ENCODE data around the gene UBE2M. TPM values are rescaled to one million over a fixed set of nuclear protein-coding genes. Genes with fewer than 3 reads are reported as not detected.
"Not testable (repeated sequence)": the region's sequence is repeated elsewhere in the genome, so short reads cannot be mapped to it uniquely, and the experiment has no call there.

The UBE2M gene
- total RNA-seq, result 111 TPM
- long read RNA-seq, transcript UBE2M-201 (6 exons, 1,508 nt), result major isoform, 239 of 252 reads
- long read RNA-seq, partial matches to known transcripts, result 2 of 252 reads
- long read RNA-seq, other reads (novel, unspliced or antisense), result 11 of 252 reads

GRCh38 chr19:58558066-58558622 lies at the start of gene UBE2M:
Gene UBE2M, minus strand, starts transcription at chr19:58558611. Its CDS starts 230 bp downstream, at chr19:58558381.
- intact Hi-C loops (cut with DNase I), result no loop called here
- DNase-seq (ENCODE audit: low spot score), result no peak

GRCh38 chr19:58607213-58607612 lies 48.8 kb upstream of the UBE2M start:
- DNase-seq (ENCODE audit: low spot score), result peak; percentile 53
- intact Hi-C loops (cut with DNase I), result not testable (repeated sequence)

GRCh38 chr19:58606251-58606896 lies 48.0 kb upstream of the UBE2M start:
- DNase-seq (ENCODE audit: low spot score), result peak; percentile 46
- intact Hi-C loops (cut with DNase I), result not testable (repeated sequence)

GRCh38 chr19:58586133-58586765 lies 27.8 kb upstream of the UBE2M start:
- intact Hi-C loops (cut with DNase I), result no loop called here
- peak; percentile 38 for DNase-seq (ENCODE audit: low spot score)

- intact Hi-C loops (cut with DNase I), result no loop called here
- DNase-seq (ENCODE audit: low spot score), result no peak
Observed at GRCh38 chr19:58585442-58586132, 27.2 kb upstream of the UBE2M start.

GRCh38 chr19:58584498-58585441 lies 26.4 kb upstream of the UBE2M start:
- no peak for DNase-seq (ENCODE audit: low spot score)
- intact Hi-C loops (cut with DNase I), result no loop called here

DNA sequence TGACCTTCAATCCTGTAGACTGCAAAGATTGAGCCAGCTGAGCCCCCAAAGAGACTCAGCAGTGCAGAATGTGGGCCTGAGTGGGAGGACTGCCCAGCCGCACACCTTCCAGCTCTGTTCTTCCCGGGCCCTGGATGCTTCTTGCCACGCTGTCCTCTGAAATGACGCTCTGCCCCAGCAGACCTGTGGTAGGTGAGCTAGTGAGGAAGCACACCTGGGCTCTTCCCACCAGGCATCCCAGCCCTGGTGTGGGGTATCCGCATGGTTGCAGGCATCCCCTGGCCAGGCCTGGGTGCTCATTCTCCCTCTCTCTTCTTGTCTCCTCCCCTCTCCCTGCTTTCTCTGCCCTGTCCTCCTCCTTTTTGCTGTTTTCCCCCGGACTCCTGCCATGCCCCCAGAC lies 24.6 kb upstream of the UBE2M start:
- DNase-seq (ENCODE audit: low spot score), result peak; percentile 63
- intact Hi-C loops (cut with DNase I), result no loop called here

- intact Hi-C loops (cut with DNase I), result no loop called here
- DNase-seq (ENCODE audit: low spot score), result peak; percentile 93
Observed at GRCh38 chr19:58581227-58582141, 23.1 kb upstream of the UBE2M start.

DNA sequence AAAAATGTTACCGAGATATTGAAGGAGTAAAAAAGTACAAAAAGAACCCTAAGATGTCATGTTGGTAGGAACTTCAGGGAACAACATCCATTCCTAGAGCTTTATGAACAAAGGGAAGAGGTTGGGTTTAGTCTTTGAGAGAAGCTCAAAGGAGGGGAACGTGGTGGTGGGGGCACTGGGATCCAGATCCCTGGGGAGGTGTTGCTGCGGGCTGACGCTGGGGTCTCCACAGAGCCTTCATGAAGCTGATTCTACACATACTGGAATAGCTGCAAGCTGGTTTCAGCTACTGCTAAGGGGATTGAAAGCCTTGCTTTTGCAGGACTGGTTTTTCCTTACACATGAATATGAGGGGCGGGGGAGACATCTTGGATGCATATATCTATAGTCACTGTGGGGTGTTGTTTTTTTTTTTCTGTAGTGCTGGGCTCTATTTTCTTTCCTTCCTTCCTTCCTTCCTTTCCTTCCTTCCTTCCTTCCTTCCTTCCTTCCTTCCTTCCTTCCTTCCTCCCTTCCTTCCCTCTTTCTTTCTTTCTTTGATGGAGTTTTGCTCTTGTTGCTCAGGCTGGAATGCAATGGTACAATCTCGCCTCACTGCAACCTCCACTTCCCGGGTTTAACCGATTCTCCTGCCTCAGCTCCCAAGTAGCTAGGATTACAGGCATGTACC lies 21.2 kb upstream of the UBE2M start:
- intact Hi-C loops (cut with DNase I), result no loop called here
- peak; percentile 27 for DNase-seq (ENCODE audit: low spot score)

GRCh38 chr19:58578012-58578925 lies 19.9 kb upstream of the UBE2M start:
- DNase-seq (ENCODE audit: low spot score), result peak; percentile 43
- intact Hi-C loops (cut with DNase I), result no loop called here

- intact Hi-C loops (cut with DNase I), result not testable (repeated sequence)
- peak; percentile 41 for DNase-seq (ENCODE audit: low spot score)
Observed at GRCh38 chr19:58577581-58577980, 19.2 kb upstream of the UBE2M start.

DNA sequence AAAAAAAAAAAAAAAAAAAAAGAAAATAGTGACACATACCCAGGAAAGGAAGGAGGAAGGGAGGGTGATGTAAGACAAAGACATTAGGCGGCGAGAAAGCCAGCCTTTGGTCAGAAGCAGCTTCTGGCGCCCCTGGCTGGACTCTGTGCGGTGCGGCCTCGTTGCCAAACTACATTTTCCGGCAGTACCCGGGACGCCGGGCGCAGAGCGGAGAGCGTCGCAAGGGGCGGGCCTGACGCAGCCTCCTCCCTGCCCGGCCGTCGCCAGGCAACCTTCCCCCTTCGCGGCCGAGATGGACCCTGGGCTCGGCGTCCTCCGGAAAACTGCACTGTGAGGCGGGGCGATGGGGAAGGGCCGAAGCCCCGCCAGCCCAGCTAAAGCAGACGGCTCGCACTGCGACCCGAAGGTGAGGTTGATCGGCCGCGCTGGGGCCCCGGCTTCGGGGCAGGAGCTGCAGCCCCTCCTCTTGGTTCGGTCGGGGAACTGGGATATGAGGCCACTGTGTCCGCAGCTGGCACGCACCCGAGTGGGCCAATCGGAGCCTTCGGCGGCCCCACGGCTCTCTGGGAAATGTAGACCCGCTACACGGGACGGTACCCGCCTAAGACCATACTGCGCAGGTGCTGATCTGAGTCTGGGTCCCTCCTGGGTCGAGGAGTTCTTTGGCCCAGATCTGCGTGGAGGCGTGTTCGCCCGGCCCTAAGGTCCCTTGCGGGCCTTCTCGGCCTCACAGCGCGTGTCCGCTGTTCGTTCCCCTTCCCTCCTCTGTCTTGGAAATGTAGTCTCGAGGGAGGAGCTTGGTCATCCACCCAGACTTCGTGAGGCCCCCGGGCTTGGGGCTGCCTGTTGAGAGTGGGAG lies 17.0 kb upstream of the UBE2M start:
- intact Hi-C loops (cut with DNase I), result no loop called here
- peak; percentile 94 for DNase-seq (ENCODE audit: low spot score)

GRCh38 chr19:58573658-58574164 lies 15.3 kb upstream of the UBE2M start:
- intact Hi-C loops (cut with DNase I), result no loop called here
- no peak for DNase-seq (ENCODE audit: low spot score)

GRCh38 chr19:58572818-58573657 lies 14.6 kb upstream of the UBE2M start, which contains the start of gene MZF1:
Gene MZF1, minus strand, starts transcription at chr19:58573335. Its CDS starts 1,946 bp downstream, at chr19:58571389.
- DNase-seq (ENCODE audit: low spot score), result peak; percentile 100
- intact Hi-C loops (cut with DNase I), result loop anchor here (1.0 kb wide), 1 partner anchor 14 kb away; no protein-coding TSS in a partner anchor

Data from cardiac septum (tissue), 1 donor.